Mucosa of rectum (tissue), 2 donors: ENCODE data around the gene A2M.

Experiments used
- H3K27ac ChIP-seq, 2 donors: one replicate each; pipeline ENCODE4 v1.7.0; 2013; ENCODE audit warnings: inconsistent platforms in 2 of 2, low read depth in 2 of 2, low read length in 2 of 2
- H3K27me3 ChIP-seq, 2 donors: one replicate each; pipeline ENCODE4 v1.7.0; 2013; ENCODE audit warnings: low read length in 2 of 2; ENCODE audit not compliant: control insufficient read depth in 2 of 2, insufficient read depth in 2 of 2
- H3K36me3 ChIP-seq, 2 donors: one replicate each; pipeline ENCODE4 v1.7.0; 2013; ENCODE audit warnings: low read length in 2 of 2; ENCODE audit not compliant: control insufficient read depth in 2 of 2, insufficient read depth in 2 of 2
- H3K4me1 ChIP-seq, 2 donors: one replicate each; pipeline ENCODE4 v1.7.0; 2013; ENCODE audit warnings: low read length in 2 of 2, mild to moderate bottlenecking in 1 of 2; ENCODE audit not compliant: control insufficient read depth in 2 of 2, insufficient read depth in 2 of 2
- H3K4me3 ChIP-seq, 2 donors: one replicate each; pipeline ENCODE4 v1.7.0; 2013; ENCODE audit warnings: low read length in 2 of 2
- H3K9ac ChIP-seq, 2 donors: one replicate each; pipeline ENCODE4 v1.7.0; 2013; ENCODE audit warnings: low read length in 2 of 2, low read depth in 1 of 2, mild to moderate bottlenecking in 1 of 2
- H3K9me3 ChIP-seq, 2 donors: one replicate each; pipeline ENCODE4 v1.7.0; 2013; ENCODE audit warnings: low read length in 2 of 2; ENCODE audit not compliant: control insufficient read depth in 2 of 2
- donor health status: healthy.
- donor health status: Normal muscosa, but diverticular disease.

A2M gene

DNA sequence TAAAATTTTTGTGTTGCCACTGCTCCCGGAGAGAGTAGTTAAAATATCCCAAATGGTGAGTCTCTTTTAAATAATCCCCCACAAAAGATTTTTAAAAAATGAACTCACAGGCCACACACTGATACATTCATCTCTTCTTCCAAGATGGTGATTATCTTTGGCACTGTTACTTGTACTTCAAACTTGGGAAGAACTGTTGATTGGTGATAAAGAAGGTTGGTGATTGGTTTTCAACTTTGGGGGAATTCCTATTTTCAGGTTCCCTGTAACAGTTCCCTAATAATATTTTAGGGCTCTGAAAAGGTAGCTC, 6.6 kb downstream of the A2M start:
- H3K9me3 ChIP-seq = no peaks in the 10 kb centered on the region
- H3K4me3 ChIP-seq = no peak overlapping the region
- no peak overlapping the region for H3K9ac ChIP-seq
- H3K4me1 ChIP-seq = no peaks in the 10 kb centered on the region
- no peaks in the 10 kb centered on the region for H3K27me3 ChIP-seq
- peaks cover 3 to 10% of the 10 kb centered on the region in 2 donors for H3K36me3 ChIP-seq
- H3K27ac ChIP-seq = no peak overlapping the region

- H3K27ac ChIP-seq = no peak overlapping the region
- H3K9ac ChIP-seq = no peak overlapping the region
- H3K4me3 ChIP-seq = no peak overlapping the region
- H3K9me3 ChIP-seq = no peaks in the 10 kb centered on the region
- H3K36me3 ChIP-seq = peaks cover 3 to 13% of the 10 kb centered on the region in 2 donors
- no peaks in the 10 kb centered on the region for H3K4me1 ChIP-seq
- no peaks in the 10 kb centered on the region for H3K27me3 ChIP-seq
These were observed 7.1 kb downstream of the A2M start for GRCh38 chr12:9108504-9109212.

DNA sequence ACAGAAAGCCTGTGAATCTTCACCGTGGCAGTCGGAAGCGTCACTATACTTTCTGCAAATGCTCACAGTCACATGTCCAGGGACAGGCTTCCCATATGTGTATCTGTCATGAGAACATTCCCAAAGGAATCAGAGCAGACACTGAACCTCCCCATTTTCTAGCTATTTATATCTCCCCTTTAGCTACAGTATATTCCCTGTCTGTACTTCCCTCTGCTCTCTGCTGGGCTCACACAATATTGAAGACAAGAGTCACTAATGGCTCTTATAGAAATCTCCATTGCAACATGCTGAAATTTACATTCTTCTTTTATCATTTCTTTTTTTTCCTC, 8.2 kb downstream of the A2M start:
- H3K4me3 ChIP-seq = no peak overlapping the region
- peaks cover 3 to 13% of the 10 kb centered on the region in 2 donors for H3K36me3 ChIP-seq
- no peaks in the 10 kb centered on the region for H3K9me3 ChIP-seq
- H3K27ac ChIP-seq = no peak overlapping the region
- no peak overlapping the region for H3K9ac ChIP-seq
- H3K27me3 ChIP-seq = no peaks in the 10 kb centered on the region
- H3K4me1 ChIP-seq = no peaks in the 10 kb centered on the region

DNA sequence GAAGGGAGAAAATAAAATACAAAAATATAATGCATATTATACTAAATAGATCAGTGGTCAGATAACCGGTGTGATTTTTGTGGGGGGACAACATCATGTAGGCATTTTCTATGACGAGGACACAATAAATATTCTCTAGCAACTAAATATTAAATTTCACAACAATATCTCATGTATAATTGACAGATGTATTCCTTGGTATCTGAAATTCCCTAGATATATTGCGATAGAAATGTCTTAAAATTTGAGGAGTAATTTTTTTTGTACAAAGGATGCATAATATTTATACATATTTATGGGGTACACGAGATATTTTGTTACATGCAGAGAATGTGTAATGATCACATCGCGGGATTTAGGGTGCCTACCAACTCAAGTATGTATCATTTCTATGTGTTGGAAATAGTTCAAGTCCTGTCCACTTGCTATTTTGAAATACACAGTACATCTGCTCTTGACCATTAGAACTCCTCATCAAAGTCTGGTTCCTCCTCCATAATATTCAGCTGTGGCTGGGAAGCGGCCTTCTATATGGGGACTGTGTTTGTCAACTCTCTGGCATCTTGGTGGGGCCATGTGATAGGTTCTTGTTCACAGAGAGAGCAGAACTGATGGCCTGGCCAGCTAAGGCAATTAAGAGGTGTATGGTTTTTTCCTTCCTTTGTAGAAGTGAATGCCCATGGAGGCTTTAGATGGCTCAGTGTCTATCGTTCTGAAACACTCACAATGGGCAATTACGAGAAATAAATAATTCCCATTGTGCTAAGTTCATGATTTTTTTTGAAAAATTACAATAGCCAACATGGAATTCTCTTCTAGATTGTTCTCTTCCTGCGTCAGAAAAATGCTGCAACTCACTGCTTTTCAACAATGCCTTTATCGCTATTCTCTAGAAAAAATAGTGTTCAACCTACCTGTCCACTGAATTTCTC, 8.8 kb downstream of the A2M start:
- Histone ChIP-seq H3K9me3 (no peaks in the 10 kb centered on the region), H3K27me3 (no peaks in the 10 kb centered on the region), H3K4me3 (no peak overlapping the region), H3K4me1 (no peaks in the 10 kb centered on the region), H3K27ac (no peak overlapping the region), H3K9ac (no peak overlapping the region), H3K36me3 (peaks cover 3 to 13% of the 10 kb centered on the region in 2 donors)

GRCh38 chr12:9106067-9106466, 9.7 kb downstream of the A2M start:
- Histone ChIP-seq H3K4me3 (no peak overlapping the region), H3K36me3 (peaks cover 3 to 13% of the 10 kb centered on the region in 2 donors), H3K27me3 (no peaks in the 10 kb centered on the region), H3K27ac (no peak overlapping the region), H3K9ac (no peak overlapping the region), H3K9me3 (no peaks in the 10 kb centered on the region), H3K4me1 (no peaks in the 10 kb centered on the region)

DNA sequence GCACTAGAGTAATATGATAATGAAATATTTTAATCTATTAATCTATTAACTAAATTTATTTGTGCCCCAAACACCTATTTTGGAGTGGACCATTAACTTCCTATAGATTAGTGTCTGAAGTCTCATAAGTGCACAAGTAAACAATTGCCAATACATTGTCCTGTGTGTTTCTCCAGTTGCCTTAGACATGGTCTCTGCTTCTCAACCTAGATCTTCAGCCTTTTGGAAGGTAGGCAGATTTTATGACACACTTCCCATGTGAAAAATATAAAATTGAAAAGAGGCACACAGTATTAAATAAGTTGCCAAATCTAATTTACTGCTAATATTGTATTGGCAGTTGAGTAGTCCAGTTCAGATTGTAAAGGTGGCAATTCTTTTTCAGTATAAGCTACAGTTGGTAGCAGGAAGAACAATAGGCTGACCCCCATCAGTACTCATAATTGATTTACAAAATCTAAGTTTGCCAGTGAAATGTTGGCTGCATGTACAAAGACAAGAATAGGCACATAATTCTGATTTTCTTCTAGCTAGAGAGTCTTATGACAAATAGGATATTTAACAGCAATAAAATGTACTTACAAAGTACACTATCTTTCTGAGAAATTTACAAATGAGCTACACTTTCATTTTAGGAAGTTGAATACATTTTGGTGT, 10.8 kb downstream of the A2M start:
- peaks cover 2 to 13% of the 10 kb centered on the region in 2 donors for H3K36me3 ChIP-seq

DNA sequence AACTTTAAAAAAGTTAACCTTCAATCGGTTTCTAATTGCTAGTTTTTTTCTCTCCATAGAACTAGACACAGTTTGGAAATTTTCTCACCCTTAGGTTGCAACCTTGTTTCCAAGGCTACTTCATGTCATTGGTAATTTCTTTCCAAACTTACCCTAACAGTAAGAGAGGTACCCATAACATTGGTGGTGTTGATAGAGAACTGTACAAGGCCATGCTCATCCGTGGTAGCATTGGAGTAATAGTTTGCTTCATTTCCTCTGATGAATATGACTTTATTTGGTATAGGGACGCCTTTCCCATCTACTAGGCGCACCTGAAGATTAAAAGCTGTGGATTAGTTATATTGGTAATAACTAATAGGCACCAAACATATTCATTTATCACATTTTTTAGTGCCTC, 11.6 kb downstream of the A2M start:
- H3K4me3 ChIP-seq = no peak overlapping the region
- H3K27me3 ChIP-seq = no peaks in the 10 kb centered on the region
- no peak overlapping the region for H3K27ac ChIP-seq
- peaks cover 0 to 15% of the 10 kb centered on the region in 2 donors for H3K36me3 ChIP-seq
- no peaks in the 10 kb centered on the region for H3K9me3 ChIP-seq
- H3K4me1 ChIP-seq = no peaks in the 10 kb centered on the region
- H3K9ac ChIP-seq = no peak overlapping the region

More for the DNA sequence above, 10.8 kb downstream of the A2M start:
- Histone ChIP-seq H3K9ac (no peak overlapping the region), H3K4me1 (no peaks in the 10 kb centered on the region), H3K27ac (no peak overlapping the region), H3K9me3 (no peaks in the 10 kb centered on the region), H3K4me3 (no peak overlapping the region), H3K27me3 (no peaks in the 10 kb centered on the region)

DNA sequence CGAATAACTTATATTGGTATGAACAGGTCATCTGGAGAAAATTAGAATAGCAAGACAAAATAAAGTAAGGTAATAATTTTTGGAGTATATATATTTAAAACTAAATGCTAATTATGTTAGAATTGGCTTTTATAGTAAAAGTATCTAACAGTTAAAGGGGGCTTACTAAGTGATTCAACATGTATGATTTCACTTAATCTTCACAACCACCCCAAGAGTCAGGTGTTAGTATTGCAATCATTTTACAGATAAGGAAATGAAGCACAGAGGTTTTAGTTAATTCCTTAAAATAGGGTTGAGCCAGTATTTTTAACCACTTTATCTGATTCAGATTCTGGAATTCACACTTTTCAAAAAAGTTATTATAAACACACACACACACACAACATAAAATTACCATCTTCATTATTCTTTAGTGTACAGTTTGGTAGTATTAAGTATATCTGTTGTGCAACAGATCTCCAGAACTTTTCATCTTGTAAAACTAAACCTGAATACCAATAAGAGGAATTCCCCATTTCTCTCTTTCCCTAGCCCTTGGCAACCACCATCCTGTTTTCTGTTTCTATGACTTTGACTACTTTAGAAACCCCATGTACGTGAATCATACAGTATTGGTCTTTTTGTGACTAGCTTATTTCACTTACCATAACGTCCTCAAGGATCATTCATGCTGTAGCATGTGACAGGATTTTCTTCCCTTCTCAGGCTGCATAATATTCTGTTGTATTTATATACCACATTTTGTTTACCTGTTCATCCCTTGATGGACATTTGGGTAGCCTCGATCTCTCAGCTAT, 12.5 kb downstream of the A2M start:
- peaks cover 3 to 10% of the 10 kb centered on the region in 2 donors for H3K36me3 ChIP-seq
- no peak overlapping the region for H3K9ac ChIP-seq

GRCh38 chr12:9101018-9101687, 14.6 kb downstream of the A2M start:
- peaks cover 8 to 10% of the 10 kb centered on the region in 2 donors for H3K36me3 ChIP-seq
- no peaks in the 10 kb centered on the region for H3K9me3 ChIP-seq
- H3K4me1 ChIP-seq = no peaks in the 10 kb centered on the region
- no peak overlapping the region for H3K9ac ChIP-seq
- no peaks in the 10 kb centered on the region for H3K27me3 ChIP-seq
- no peak overlapping the region for H3K27ac ChIP-seq
- no peak overlapping the region for H3K4me3 ChIP-seq

More for the DNA sequence above, 12.5 kb downstream of the A2M start:
- Histone ChIP-seq H3K27me3 (no peaks in the 10 kb centered on the region), H3K4me3 (no peak overlapping the region), H3K9me3 (no peaks in the 10 kb centered on the region), H3K27ac (no peak overlapping the region), H3K4me1 (no peaks in the 10 kb centered on the region)
